Renal cortex interstitium (tissue), 3 donors: ENCODE results near the gene CNTNAP3B. TPM values are rescaled to one million over a fixed set of nuclear protein-coding genes. Genes with fewer than 3 reads are reported as not detected.

ENCODE experiments used
- polyA plus RNA-seq, 3 donors: library from polyadenylated mRNA; unstranded; fragments of 120-200 nt; gene quantifications; one replicate each; pipeline ENCODE4 v1.2.1, GENCODE V29; 2013; ENCODE audit not compliant: insufficient read length in 3 of 3

Gene CNTNAP3B
- polyA plus RNA-seq, 3 donors: 13.2 to 20.2 (median 16.7) TPM

Other genes with a start within 250 kb of the CNTNAP3B start
- not detected for gene SPATA31A6, start 54.2 kb upstream of the CNTNAP3B start, polyA plus RNA-seq